ENCODE results near the gene SMU1. TPM values are rescaled to one million over a fixed set of nuclear protein-coding genes. Genes with fewer than 3 reads are reported as not detected.

SMU1 gene
- total RNA-seq, 1 experiment from 2014 or later, result 23.6 TPM

DNA sequence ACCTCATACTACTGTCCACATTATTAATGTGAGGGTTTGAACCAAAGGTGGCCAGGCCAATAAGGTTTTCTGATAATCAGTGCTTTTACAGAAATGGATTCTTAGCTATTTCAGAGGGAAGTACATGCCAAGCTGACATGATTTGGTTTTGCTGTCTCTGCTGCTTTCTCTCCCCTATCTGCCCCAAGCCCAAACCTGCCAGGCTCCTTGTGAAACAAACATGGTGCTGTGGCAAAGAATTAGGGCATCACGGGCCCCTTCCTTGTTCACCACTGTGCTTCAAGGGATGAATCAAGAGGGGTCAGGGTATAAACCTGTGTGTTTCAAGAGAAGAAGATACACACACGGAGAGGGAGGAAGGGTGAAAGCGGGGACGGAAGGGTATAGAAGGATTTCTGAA, 41.3 kb upstream of the SMU1 start:
- H3K27ac Mint-ChIP-seq (ENCODE audit: unreplicated experiment), result no peak overlapping the region
- TF ChIP-seq, protein P1, sequence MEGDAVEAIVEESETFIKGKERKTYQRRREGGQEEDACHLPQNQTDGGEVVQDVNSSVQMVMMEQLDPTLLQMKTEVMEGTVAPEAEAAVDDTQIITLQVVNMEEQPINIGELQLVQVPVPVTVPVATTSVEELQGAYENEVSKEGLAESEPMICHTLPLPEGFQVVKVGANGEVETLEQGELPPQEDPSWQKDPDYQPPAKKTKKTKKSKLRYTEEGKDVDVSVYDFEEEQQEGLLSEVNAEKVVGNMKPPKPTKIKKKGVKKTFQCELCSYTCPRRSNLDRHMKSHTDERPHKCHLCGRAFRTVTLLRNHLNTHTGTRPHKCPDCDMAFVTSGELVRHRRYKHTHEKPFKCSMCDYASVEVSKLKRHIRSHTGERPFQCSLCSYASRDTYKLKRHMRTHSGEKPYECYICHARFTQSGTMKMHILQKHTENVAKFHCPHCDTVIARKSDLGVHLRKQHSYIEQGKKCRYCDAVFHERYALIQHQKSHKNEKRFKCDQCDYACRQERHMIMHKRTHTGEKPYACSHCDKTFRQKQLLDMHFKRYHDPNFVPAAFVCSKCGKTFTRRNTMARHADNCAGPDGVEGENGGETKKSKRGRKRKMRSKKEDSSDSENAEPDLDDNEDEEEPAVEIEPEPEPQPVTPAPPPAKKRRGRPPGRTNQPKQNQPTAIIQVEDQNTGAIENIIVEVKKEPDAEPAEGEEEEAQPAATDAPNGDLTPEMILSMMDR (IDR thresholded peaks at IDR 0.05; ENCODE audit: insufficient read depth in 1 of 2, low read depth in 1 of 2, low read length in 1 of 2, severe bottlenecking in 1 of 2, unreplicated experiment in 1 of 2), result no peak
- Histone ChIP-seq H3K4me3 (ENCODE audit: low read depth, low read length) (no peak overlapping the region), H3K4me1 (no peaks in the 10 kb centered on the region), H3K36me3 (ENCODE audit: control insufficient read depth, insufficient read depth, low read length) (no peaks in the 10 kb centered on the region; the same call in 1 of the 2 replicates), H3K27me3 (replicated peaks; ENCODE audit: control insufficient read depth, insufficient read depth, low read length) (no peaks in the 10 kb centered on the region), H3K9me3 (no peaks in the 10 kb centered on the region)
- no peak overlapping the region for H3K4me3 Mint-ChIP-seq (ENCODE audit: unreplicated experiment)
- H3K4me1 Mint-ChIP-seq (ENCODE audit: low read depth, unreplicated experiment), result no peaks in the 10 kb centered on the region
- BruUV-seq (replicated peaks), result no TSS peak
- ChIA-PET CTCF (no interaction called here), POLR2A (no interaction called here)
- no peak for DNase-seq
- H3K36me3 Mint-ChIP-seq (ENCODE audit: insufficient read depth, unreplicated experiment), result peaks cover 59% of the 10 kb centered on the region
- intact Hi-C loops (cut with micrococcal nuclease; ENCODE audit: unreplicated experiment), result loop anchor here (5.0 kb wide), 1 partner anchor 35 kb away; no protein-coding TSS in a partner anchor
- no peaks in the 10 kb centered on the region for H3K9me3 Mint-ChIP-seq (ENCODE audit: unreplicated experiment)
- no peaks in the 10 kb centered on the region for H3K27me3 Mint-ChIP-seq (ENCODE audit: insufficient read depth, unreplicated experiment)

DNA sequence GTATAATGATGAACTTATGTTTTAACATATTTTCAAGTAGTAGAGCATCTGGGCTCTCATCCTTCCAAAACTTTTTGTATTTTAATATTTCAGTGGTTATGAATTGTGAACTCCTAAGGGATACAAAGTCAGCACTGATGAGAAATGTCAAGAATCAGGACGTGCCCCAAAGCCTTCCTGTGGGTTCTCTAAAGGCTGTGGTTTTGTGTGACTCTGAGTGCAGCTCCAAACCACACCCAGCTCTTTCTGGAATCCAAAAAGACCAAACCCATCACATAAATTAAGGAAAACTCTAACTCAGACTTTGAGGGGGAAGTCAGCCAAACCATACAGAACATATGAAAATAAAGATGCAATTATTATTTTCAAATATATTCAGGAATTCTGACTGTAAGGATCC, 40.8 kb upstream of the SMU1 start:
- ChIA-PET POLR2A (no interaction called here), CTCF (no interaction called here)
- DNase-seq, result no peak
- TF ChIP-seq, protein P1 (IDR thresholded peaks at IDR 0.05; ENCODE audit: insufficient read depth in 1 of 2, low read depth in 1 of 2, low read length in 1 of 2, severe bottlenecking in 1 of 2, unreplicated experiment in 1 of 2), result no peak
- no TSS peak for BruUV-seq (replicated peaks)
- Mint-ChIP-seq H3K9me3 (ENCODE audit: unreplicated experiment) (no peaks in the 10 kb centered on the region), H3K27me3 (ENCODE audit: insufficient read depth, unreplicated experiment) (no peaks in the 10 kb centered on the region), H3K4me1 (ENCODE audit: low read depth, unreplicated experiment) (no peaks in the 10 kb centered on the region), H3K27ac (ENCODE audit: unreplicated experiment) (no peak overlapping the region), H3K4me3 (ENCODE audit: unreplicated experiment) (no peak overlapping the region), H3K36me3 (ENCODE audit: insufficient read depth, unreplicated experiment) (peaks cover 60% of the 10 kb centered on the region)
- Histone ChIP-seq H3K27me3 (replicated peaks; ENCODE audit: control insufficient read depth, insufficient read depth, low read length) (no peaks in the 10 kb centered on the region), H3K36me3 (ENCODE audit: control insufficient read depth, insufficient read depth, low read length) (no peaks in the 10 kb centered on the region; the same call in 1 of the 2 replicates), H3K4me3 (ENCODE audit: low read depth, low read length) (no peak overlapping the region), H3K4me1 (no peaks in the 10 kb centered on the region), H3K9me3 (no peaks in the 10 kb centered on the region)
- intact Hi-C loops (cut with micrococcal nuclease; ENCODE audit: unreplicated experiment), result loop anchor here (5.0 kb wide), 1 partner anchor 35 kb away; no protein-coding TSS in a partner anchor

DNA sequence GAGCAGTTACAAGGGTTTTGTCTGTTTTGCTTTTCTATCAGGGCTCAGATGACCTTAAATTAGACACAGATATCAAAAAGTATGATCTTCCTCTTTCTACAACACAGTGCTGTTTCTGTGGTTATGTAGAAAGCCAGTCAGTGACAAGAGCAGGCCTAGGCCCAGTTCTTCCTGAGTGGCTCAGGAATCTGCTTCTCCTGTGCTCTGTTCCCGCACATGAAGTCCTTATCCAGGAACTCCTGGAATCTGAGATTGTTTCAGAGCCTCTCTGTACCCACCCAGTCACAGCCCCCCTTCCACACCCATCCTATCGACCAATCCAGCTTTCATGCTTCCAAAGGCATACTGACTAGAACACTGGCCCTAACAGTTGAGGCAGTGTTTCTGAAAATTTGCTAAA, 40.4 kb upstream of the SMU1 start:
- no peak overlapping the region for H3K27ac Mint-ChIP-seq (ENCODE audit: unreplicated experiment)

More for the DNA sequence above, 40.4 kb upstream of the SMU1 start:
- H3K4me3 ChIP-seq (ENCODE audit: low read depth, low read length), result no peak overlapping the region
- no peak for DNase-seq
- ChIA-PET CTCF (no interaction called here), POLR2A (no interaction called here)
- Mint-ChIP-seq H3K4me1 (ENCODE audit: low read depth, unreplicated experiment) (peaks cover 3% of the 10 kb centered on the region), H3K4me3 (ENCODE audit: unreplicated experiment) (no peak overlapping the region), H3K36me3 (ENCODE audit: insufficient read depth, unreplicated experiment) (peaks cover 60% of the 10 kb centered on the region), H3K9me3 (ENCODE audit: unreplicated experiment) (no peaks in the 10 kb centered on the region), H3K27me3 (ENCODE audit: insufficient read depth, unreplicated experiment) (no peaks in the 10 kb centered on the region)
- no peaks in the 10 kb centered on the region; the same call in 1 of the 2 replicates for H3K36me3 ChIP-seq (ENCODE audit: control insufficient read depth, insufficient read depth, low read length)
- H3K27me3 ChIP-seq (replicated peaks; ENCODE audit: control insufficient read depth, insufficient read depth, low read length), result no peaks in the 10 kb centered on the region
- TF ChIP-seq, protein P1 (IDR thresholded peaks at IDR 0.05; ENCODE audit: insufficient read depth in 1 of 2, low read depth in 1 of 2, low read length in 1 of 2, severe bottlenecking in 1 of 2, unreplicated experiment in 1 of 2), result no peak
- intact Hi-C loops (cut with micrococcal nuclease; ENCODE audit: unreplicated experiment), result loop anchor here (5.0 kb wide), 1 partner anchor 35 kb away; no protein-coding TSS in a partner anchor
- no peaks in the 10 kb centered on the region for H3K9me3 ChIP-seq
- BruUV-seq (replicated peaks), result no TSS peak
- no peaks in the 10 kb centered on the region for H3K4me1 ChIP-seq
